ENCODE data around the gene RPL39.
"Not testable (repeated sequence)": the region's sequence is repeated elsewhere in the genome, so short reads cannot be mapped to it uniquely, and the experiment has no call there.

The RPL39 gene

DNA sequence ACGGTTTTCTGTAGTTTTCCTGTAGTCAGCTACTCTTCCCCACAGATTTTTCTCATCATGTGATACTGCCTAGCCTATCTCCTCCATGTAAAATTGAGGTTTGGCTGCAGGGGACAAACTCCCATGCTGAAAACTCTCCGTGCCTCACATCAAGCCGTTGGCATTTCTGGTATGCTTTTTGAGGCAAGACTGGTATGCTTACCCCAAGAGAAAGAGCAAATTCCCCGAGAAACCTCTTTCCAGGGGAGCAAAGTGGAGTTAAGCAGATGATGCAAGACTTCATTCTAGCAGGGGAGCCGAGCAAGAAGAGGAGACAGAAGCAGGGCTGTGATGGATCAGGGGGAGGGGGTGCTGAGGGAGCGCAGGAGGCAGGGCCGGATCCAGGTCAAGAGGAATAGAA, 28.2 kb downstream of the RPL39 start:
- DNase-seq (ENCODE audit: low read depth in 2 of 2) = no peak

GRCh38 chrX:119762718-119763117, 28.7 kb downstream of the RPL39 start:
- no peak for DNase-seq (ENCODE audit: low read depth in 2 of 2)

DNA sequence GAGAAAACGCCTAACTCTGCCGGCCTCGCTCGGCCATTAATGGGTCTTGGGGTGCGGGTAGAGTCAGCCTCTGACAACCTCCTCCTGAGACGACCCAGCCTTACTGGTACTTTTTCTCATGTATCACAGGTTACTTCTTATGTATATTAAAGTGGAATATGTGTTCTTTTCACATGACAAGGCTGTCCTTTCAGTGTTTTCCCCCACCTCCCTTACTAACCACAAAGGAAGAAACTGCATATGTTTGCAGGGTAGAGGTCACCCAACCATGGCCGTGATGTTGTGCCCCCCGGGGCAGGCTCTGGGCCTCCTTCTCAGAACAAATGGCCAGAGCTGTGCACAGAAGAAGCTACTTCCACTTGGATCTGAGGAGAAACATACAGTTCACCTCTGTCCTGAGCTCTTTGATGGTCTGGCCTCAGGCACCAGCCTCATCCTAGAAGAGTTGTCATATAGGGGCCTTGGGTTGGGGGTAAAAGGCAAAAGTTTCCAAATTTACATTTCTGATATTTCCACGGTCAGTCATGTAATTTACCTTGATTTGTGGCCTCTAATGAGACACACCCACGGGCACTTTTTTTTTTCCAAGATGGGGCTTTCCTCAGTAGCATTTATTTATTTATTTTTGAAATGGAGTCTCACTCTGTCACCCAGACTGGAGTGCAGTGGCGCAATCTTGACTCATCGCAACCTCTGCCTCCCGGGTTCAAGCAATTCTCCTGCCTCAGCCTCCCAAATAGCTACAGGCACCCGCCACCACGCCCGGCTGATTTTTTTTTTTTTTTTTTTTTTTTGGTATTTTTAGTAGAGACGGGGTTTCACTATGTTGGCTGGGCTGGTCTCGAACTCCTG, 31.2 kb downstream of the RPL39 start:
- no peak for DNase-seq (ENCODE audit: low read depth in 2 of 2)

- DNase-seq (ENCODE audit: low read depth in 2 of 2) = no peak
Observed at GRCh38 chrX:119759248-119759766, 32.1 kb downstream of the RPL39 start.

DNA sequence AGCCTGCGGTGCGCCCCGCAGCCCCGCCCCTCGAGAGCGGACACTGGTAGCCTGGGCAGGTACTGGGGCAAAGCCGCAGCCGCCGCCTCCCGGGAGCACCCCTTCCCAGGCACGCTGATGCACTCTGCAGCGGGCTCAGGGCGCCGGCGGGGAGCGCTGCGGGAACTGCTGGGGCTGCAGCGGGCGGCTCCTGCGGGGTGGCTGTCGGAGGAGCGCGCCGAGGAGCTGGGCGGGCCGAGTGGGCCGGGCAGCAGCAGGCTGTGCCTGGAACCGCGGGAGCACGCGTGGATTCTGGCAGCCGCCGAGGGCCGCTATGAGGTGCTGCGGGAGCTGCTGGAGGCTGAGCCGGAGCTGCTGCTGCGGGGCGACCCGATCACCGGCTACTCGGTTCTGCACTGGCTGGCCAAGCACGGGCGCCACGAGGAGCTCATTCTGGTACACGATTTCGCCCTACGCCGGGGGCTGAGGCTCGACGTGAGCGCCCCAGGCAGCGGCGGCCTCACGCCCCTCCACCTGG, 32.6 kb downstream of the RPL39 start:
- DNase-seq (ENCODE audit: low read depth in 2 of 2) = peak in 1 of 2 donors; percentile 19

GRCh38 chrX:119757979-119758730, 33.3 kb downstream of the RPL39 start, which contains the start of gene SOWAHD:
Gene SOWAHD, plus strand, starts transcription at chrX:119758588. Its CDS starts 80 bp downstream, at chrX:119758668.
- DNase-seq (ENCODE audit: low read depth in 2 of 2) = no peak

- no peak for DNase-seq (ENCODE audit: low read depth in 2 of 2)
Observed at GRCh38 chrX:119757646-119757978, 33.8 kb downstream of the RPL39 start.

GRCh38 chrX:119756926-119757635, 34.3 kb downstream of the RPL39 start:
- DNase-seq (ENCODE audit: low read depth in 2 of 2) = no peak

- peak in 1 of 2 donors; percentile 3 for DNase-seq (ENCODE audit: low read depth in 2 of 2)
Observed at GRCh38 chrX:119755981-119756533, 35.4 kb downstream of the RPL39 start.

GRCh38 chrX:119753639-119754257, 37.7 kb downstream of the RPL39 start:
- peak in 1 of 2 donors; percentile 17 for DNase-seq (ENCODE audit: low read depth in 2 of 2)

- no peak for DNase-seq (ENCODE audit: low read depth in 2 of 2)
Observed at GRCh38 chrX:119753001-119753400, 38.4 kb downstream of the RPL39 start.

- not testable (repeated sequence) for DNase-seq (ENCODE audit: low read depth in 2 of 2)
Observed at GRCh38 chrX:119750751-119751150, 40.7 kb downstream of the RPL39 start.

GRCh38 chrX:119750131-119750530, 41.3 kb downstream of the RPL39 start:
- not testable (repeated sequence) for DNase-seq (ENCODE audit: low read depth in 2 of 2)

DNA sequence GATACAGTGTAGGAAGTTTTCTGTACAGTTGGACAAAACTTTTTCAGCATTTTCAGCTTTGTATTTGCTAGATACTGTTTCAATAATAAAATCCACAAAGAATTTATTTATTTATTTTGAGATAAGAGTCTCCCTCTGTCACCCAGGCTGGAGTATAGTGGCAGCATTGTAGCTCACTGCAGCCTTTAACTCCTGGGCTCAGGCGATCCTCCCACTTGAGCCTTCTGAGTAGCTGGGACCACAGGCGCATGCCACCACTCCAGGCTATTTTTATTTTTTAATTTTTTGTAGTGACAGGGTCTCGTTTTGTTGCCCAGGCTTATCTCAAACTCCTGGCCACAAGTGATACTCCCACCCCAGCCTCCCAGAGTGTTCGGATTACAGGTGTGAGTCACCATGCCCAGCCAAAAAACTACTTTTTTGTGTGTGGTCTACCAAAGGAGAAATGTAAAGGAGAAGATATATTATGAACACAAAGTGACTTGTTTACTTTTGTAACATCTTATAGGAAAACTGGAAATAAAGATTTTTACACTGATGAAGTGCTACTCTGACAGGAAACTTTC, 46.1 kb downstream of the RPL39 start:
- no peak for DNase-seq (ENCODE audit: low read depth in 2 of 2)

- no peak for DNase-seq (ENCODE audit: low read depth in 2 of 2)
Observed at GRCh38 chrX:119738742-119739141, 52.7 kb downstream of the RPL39 start.

Measured in stimulated activated CD8-positive, alpha-beta memory T cell treated with anti-CD3 and anti-CD28 coated beads, Interleukin-7, amount 100 ng/mL, for 4 hours (primary cell).